Femur (tissue), 1 donor: ENCODE data around the gene FAM149A.

Source experiments
- DNase-seq: peaks from one replicate; pipeline ENCODE4 v3.0.0-alpha.2; 2017

The FAM149A gene

DNA sequence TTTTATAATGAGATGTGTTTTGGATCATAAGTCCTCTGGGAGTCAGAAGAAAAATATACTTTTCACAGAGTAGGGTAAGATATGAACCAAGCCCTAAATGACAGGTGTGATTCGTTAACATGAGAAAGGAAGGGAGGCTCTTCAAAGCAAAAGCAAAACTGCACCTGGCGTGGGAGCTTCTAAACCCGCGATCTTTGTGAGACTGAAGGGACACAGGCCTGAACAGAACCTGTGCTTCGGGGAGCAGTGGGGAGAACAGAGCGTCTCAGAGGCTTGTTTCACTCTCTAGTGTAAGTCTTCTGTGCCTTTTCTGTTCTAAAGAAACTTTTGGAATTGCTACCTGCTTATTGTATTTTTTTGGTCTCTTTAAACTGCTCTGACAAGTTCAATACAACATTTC lies 56.6 kb downstream of the FAM149A start:
- no peak for DNase-seq

DNA sequence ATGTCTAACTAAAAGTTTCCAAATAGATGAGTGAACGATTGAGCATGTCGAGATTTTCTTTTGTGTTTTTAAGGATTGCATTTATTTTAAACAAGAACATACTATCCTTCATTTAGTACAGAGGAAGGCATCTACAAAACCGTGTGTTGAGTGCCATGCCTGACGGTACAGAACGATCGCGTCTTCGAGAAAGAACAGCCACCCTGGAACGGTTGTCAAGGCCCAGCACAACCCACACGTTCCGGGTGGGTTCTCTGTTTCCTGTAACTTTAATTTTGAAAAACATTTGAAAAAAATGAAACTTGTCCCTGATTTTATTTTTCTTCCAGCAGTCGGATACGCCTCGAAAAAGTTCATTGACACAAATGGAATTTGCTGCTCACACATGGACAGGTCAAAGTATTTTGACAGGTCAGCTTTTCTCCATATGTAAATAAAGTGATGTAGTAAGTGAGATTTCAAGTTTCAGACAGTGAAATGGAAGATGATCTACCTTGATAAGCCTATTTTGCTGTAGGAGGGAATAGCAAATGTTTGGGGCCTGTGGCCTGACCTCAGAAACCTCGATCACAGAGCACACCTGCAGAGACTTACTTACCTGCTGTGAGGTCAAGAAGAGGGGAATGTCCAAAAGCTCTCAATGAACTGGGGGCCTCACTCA lies 62.5 kb downstream of the FAM149A start:
- DNase-seq = no peak

DNA sequence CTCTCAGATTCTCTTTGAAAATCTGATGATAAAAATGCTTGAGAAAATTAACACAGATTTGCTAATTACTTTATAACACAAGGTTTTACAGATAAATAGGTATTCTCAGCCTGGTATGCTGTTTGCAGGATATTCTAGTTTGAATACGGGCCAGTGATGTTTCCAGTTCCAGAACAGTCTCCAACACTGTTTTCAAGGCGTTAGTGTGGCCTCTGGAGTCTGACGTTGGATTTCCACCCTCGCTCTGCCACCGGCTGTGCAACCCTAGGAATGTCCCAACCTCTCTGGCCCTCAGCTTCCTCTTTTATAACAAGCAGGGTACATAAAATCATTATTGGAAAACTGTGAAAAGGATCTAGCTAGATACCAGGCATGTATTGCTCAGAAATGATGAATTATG lies 63.1 kb downstream of the FAM149A start:
- no peak for DNase-seq

DNA sequence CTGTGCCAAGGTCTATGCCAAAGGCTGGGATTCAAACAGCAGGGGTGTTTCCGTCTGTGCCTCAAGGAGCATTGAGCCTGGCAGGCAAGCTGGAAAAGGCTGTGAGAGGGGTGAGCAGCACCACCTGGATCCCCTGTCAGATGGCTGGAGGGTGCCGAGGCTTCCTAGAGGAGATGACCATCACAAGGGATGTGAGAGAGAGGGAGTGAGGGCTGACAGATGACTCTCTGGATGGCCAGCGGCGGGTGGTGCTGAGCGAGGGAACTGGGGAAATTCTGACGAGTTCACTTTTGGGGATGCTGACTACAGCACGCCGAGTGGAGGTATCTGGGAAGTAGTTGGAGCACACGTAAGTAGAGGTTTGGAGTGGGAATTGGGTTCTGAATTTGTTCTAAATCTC lies 64.2 kb downstream of the FAM149A start:
- no peak for DNase-seq

DNA sequence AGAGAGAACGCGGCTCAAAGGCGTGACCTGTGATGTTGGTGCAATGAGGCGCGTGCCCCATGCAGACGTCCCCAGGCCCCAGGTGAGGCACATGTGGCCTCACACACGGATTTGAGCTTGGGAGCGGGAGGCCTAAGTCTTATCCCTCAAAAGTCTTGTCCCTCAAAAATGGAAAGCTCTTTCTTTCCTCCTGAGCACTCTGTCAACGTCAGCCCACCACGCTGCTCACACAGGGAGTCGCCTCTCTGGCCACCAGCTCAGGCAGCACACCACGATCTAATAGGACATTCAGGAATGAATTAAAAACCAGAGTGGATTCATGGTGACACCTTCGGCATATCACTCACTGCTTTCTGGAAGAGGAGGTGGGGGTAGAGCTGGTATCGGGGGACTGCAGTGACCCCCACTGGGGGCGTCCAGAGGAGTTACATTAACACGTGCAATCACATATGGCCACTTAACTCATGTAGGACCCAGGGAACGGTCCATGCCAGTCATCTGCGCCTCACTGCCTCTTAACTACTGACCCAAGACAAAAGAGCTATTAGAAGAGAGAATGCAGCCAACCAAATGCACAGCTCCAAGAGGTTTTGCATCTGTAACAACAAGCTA lies 64.9 kb downstream of the FAM149A start:
- no peak for DNase-seq

DNA sequence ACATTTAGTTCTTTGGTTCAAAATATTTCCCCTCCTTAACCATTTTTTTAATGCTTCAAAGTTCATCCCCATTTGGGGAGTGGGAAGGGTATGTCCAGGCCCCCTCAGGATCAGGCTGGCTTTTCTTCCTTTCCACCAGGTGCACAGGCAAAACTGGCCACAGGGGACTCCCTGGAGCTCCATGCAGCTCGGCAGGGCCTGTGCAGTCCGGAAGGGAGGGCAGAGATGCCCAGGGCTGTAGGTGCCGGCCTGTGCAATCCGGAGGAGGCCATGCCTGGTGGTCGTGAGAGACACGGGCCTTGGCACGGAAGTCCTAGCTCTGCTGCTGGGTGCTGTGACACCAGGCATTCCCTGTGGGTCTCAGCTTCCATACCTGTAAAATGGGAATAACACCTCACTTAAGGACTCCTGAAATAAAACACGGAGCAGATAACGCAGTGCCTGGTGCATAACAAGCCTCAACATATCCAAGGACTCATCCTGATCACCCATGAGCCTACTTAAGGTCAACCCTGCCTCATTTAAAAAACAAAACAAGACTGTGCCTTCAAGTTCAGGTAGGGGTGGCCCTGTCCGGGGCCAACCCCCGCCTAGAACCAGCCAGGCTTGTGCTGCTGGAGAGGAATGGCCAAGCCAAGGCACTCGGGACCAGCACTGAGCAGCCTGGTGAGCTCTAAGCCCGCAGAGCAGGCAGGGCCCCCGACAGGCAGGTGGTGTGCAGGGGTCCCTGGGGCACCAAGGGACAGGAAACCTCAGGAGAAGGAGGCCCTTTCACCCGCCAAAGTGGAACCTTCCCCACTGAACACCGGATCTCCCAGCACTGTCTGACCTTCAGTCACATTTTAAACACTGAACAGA lies 65.7 kb downstream of the FAM149A start:
- no peak for DNase-seq

DNA sequence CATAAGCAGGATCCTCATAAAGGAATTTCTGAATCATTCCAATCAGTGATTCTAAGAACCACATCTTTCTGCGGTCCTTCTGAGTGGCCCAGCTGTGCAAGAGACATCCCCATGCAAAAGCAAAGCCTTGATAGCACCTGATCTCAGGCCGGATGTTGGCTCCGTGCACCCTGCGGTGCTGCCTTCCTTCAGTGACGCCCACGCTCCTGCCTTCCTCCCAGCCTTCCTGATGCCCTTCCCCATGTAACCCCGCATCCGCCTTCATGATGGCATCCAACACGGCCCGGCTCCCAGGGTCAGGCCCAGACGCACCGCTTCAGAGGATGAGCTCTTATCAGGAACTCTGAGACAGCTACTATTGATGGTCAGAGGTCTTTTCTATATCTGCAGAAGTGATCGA lies 66.5 kb downstream of the FAM149A start:
- DNase-seq = no peak

DNA sequence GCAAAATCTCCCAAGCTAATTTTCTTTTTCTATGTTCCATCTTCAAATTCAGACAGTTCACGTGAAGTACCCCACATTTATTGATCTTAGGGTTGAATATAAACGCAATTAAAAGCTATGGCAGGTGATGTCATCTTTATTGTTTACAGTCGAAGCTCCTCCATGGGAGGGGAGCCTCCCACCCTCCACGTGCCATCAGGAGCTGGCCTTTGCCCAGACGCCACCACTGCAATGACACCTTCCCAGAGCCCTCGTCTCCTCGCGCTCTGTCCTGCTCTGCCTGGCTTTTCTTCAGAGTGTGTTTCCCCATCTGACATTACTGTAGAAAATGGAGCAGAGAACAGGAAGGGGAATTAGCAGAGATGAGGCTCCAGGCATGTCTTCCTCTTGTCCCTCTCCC lies 68.0 kb downstream of the FAM149A start:
- no peak for DNase-seq

DNA sequence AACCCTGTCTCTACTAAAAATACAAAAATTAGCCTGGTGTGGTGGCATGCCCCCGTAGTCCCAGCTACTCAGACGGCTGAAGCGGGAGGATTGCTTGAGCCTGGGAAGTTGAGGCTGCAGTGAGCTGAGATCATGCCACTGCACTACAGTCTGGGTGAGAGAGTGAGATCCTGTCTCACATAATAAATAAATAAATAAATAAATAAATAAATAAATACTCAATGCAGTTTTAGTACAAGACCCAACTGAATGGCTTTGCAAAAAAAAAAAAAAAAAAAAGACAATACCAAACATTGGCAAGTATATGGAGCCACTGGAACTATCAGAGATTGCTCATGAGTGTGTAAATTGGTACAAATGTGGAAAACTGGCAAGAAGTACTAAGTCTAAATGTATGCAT lies 83.6 kb downstream of the FAM149A start:
- DNase-seq = no peak

DNA sequence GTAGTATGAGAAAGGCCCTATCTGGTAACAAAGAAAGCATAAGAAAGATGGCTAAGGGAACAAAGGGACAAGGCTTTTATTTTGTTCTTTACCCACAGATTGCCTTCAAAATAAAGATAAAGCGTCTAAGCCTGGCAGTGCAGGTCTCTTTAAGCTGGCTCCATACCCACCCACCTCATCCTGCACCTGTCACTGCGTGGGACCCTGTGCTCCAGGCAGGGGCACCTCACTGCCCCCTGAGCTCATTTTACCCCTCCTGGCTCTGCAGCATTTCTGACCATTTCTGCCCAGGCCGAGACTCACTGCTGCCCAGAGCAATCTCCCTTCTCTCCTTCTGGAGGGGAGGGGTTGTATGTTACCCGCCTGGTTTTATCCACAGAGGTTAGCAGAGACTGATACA lies 85.2 kb downstream of the FAM149A start:
- no peak for DNase-seq

DNA sequence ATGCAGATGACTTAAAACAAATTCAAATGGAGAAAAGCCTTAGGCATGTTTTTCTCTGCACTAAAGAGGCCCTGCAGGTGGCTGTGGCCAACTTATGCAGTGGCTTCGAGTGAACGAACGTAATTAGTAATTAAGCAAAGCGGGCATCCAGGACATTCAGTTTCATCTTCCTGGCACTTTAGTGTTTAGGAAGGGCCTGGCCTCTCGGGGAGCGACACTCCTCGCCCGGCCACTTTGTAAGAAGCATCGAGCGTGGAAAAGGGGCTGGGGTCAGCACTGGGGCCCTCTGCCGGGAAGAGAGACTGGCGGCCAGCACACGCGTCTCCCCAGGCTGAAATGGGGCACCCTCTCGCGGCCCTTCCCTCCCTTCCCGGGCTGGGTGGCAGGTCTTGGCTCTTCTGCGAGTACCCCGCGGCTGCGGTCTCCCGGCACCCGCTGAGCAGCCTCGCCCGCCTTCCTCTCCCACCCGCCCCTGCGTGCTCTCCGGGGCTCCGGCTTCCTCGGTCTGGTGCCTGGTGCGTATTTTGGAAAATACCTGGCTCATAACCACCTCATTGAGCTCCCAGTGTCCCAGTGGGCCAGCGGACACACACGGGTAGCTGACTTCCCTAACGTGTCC lies 86.2 kb downstream of the FAM149A start:
- no peak for DNase-seq

DNA sequence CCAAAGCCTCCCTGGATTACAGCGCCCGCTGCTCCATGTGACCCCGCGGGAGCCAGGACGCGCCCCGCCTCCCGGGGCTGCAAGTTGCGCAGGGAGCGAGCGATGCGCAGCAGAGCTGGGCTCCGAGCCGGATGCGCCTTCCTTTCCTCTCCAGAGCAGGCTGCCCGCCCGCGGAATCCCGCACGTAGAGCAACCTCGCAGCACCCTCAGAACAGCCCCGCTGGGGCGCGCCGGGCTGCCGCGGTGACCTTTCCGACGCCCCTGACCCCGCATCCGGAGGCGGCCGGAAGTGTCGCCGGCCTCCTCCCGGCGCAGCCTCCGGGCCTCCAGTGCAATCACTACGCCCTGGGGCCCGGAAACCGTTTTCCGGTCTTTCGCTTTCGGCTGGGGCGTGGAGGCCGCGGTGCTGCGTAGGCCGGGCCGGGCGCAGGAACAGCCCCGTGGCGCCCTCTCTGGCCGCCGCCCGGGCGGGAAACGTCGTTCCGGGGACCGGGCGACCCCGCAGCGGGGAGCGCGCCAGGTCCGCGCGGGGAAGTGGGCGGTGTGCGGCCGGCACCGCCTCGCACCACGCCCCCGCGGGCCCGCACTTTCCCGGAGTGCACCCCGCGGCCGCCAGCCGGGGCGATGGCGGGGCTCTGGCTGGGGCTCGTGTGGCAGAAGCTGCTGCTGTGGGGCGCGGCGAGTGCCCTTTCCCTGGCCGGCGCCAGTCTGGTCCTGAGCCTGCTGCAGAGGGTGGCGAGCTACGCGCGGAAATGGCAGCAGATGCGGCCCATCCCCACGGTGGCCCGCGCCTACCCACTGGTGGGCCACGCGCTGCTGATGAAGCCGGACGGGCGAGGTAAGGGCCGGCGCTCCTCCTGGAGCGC lies 86.9 kb downstream of the FAM149A start, which contains the start of gene CYP4V2:
TSS of gene CYP4V2 (plus strand) at position 368 of the 866 bp plus-strand sequence. CDS start at position 625, 257 bp downstream.
- peak; percentile 82 for DNase-seq

DNA sequence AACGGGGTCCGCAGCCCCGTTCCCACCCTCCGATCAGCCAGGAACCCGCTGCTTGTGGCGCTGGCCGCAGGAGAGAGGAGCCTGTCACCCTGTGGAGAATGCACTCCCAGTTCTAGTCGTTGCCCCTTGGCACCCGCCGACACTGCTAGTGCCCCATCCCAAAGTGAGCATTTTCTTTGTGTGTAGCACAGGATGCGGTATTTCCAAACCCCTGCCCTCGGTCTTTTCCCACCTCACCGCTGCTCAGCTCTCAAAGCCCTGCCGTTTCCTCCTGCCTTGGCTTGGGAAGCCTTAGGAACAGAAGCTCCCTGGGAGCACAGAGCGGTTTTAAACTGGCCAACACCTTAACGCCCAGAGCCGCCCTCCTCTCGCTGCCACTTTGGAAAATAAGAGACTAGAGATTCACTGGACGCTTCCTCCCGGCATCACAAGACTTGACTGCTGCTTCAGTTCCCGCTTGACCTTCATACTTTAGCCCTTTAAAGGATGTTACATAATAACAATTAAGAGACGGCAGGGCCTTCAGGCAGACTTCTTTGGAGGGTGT lies 87.6 kb downstream of the FAM149A start:
- peak; percentile 45 for DNase-seq

DNA sequence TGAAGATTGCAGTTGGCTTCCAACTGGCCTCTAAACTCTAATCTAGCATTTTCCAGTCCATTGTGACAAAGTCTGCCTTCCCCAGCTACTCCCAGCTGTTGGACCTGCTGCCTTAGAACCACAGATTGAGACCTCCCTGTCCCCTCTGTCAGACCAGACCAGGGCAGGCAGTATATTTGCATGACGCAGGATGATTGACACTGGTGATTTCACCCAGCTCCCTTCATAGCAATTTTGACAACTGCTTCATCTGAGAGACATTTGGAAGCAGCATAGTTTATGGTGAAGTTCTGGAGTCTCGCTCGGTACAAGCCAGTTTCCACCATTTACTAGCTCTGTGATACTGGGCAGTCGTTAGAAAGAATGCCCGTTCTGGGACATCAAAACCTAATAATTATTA lies 89.3 kb downstream of the FAM149A start:
- no peak for DNase-seq

DNA sequence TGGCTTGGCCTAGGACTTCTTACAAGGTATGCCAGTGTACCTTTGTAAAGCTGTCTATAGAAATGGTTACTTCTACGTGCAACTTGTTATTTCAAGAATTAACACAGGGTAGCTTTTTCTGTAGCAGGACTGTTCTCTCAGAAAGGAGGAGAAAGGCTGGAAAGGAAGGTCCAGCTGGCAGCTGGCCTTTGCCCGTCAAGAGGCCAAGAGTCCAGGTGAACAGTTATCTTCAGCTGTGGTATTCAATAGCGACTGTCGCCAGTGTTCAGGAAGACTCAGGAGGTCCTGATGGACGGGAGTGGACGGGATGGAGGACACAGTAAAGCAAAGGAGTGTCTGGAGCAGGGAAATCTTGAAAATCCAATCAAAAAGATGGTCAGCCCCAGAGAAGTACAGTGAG lies 91.6 kb downstream of the FAM149A start:
- DNase-seq = no peak

DNA sequence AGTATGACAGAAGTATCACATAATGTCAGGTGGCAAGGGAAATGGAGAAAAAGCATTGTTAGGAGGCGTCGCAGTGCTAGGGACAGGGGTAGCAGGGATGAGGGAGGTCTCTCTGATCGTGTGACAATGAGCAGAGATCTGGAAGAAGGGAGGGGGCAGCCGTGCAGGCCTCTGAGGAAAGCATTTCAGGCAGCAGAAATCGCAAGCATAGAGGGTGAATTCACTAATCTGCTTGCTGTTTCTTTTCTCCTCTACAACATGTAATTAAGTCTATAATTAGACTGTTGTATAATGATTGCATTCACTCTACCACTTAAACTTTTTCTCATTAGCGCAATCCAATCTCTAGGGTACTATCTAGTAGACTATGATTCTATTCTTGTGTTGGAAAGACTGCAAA lies 96.0 kb downstream of the FAM149A start:
- no peak for DNase-seq

DNA sequence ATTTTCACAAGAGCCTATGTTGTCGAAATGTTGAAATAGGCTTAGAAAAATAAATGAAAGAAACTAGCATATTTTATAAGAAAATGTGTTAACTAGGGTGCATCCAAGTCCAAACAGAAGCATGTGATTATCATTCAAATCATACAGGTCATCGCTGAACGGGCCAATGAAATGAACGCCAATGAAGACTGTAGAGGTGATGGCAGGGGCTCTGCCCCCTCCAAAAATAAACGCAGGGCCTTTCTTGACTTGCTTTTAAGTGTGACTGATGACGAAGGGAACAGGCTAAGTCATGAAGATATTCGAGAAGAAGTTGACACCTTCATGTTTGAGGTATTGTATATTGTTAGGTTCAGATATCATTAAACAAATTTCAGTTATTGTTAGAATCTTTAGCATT lies 96.5 kb downstream of the FAM149A start:
- DNase-seq = no peak

DNA sequence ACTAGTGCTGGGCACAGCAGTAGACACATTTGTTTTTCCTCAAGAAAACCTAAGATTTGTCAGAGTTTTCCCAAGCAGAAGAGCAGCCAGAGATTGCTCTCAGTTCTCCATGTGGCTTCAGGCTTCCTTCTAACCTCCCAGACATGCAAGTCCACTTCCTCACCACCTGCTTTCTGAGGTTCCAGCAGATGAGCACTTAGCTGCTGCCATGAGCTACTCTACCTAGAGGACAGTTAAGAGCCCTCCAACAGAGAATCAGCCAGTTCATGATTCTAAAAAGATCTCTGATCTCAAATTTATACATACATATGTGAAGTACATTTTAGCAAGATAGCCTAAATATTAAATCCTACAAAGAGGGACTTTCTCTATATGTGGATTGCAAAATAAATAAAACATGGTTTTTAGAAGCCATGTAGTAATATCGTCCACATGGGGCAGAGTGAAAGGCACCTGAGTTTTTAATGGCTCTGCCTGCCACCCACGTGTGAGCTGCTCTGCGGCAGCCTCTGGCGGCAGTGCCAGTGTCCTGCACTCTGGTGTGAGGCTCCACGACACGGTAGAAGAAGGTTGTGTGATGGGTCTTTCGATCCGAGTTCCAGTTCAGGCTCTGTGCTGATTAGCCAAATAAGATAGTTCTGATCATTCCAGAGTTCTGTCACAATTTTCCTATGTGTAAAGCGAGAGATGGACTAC lies 97.2 kb downstream of the FAM149A start:
- DNase-seq = no peak

DNA sequence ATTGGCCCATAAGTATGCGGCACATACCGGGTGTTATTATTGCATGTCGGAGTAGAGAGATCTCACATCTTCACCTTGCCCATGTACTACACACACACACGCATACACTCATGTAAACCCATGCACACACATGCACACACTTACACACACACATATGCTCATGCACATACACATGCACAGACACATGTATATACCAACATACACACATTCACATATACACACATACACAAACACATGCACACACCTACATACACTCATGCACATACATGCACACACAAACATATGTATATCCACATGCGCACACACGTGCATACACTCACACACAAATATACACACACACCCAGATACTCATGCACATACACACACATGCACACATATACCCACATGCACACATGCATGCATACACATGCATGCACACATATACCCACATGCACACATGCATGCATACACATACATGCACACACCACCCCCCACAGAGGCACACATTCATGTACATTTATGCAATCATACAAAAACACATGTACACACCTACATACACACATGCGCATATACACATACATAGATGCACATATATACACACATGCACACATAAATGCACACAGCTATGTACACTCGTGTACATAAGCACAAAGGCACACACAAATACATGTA lies 98.1 kb downstream of the FAM149A start:
- no peak for DNase-seq

DNA sequence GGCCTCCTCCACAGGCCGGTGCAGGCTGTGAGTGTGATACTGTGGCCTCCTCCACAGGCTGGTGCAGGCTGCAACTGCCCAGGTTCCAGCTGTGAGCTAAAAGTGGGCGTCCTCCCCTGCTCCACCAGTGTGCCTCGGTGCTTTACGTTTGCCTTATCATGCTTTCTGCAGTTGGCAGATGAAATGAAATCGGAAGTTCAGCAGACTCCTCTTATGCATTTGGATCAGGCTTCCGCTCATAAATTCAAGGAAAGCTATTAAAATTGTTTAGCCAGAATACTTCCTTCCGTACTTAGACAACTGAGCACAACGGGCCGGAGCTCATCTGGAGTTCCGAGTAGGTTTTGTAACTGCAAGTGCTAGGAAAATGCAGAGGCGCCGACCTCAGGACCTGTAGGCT lies 98.9 kb downstream of the FAM149A start:
- no peak for DNase-seq

DNA sequence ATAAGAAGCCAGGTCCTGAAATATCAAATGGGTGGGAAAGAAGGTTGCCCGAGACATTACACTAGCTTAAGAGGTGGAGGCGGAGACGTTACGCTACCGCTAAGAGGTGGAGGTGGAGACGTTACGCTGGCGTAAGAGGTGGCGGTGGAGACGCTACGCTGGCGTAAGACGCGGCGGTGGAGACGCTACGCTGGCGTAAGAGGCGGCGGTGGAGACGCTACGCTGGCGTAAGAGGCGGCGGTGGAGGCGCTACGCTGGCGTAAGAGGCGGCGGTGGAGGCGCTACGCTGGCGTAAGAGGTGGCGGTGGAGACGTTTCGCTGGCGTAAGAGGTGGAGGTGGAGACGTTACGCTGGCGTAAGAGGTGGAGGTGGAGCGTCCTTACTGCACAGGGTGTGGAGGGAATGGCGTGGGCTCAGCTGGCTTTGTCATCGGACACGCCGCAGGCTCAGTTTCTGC lies 99.6 kb downstream of the FAM149A start:
- DNase-seq = no peak
